PC-9 (cell line): Measurements from ENCODE around the gene PCID2. TPM values are rescaled to one million over a fixed set of nuclear protein-coding genes. Genes with fewer than 3 reads are reported as not detected.

Experiments used
- BruUV-seq: library from RNA; stranded (reverse); fragments of 400-500 nt; replicated peaks from 2 replicates; lab custom pipeline; 2021; lab: Mats Ljungman, UMichigan
- CTCF ChIA-PET: fragments of 300-600 bp; sonication (Branson Sonifier 250); formaldehyde crosslinking; loops from one replicate; lab custom pipeline; 2022; ENCODE audit warnings: antibody characterized with exemption; lab: Charles Lee
- POLR2A ChIA-PET: fragments of 300-600 bp; sonication (Branson Sonifier 250); formaldehyde crosslinking; loops from one replicate; lab custom pipeline; 2022; ENCODE audit warnings: antibody characterized with exemption; ENCODE audit not compliant: unreplicated experiment; lab: Charles Lee
- DNase-seq, 2 experiments: peaks; one replicate each; pipeline versions ENCODE4 v3.0.0 to v3.0.0-alpha.2; 2015 to 2022; ENCODE audit warnings: mixed read lengths in 1 of 2
- H2AFZ ChIP-seq: fragments of 200-600 bp; sonication (generic); 2 replicates; pipeline ENCODE4 v1.8.1; 2017; ENCODE audit warnings: antibody characterized with exemption
- H3F3A ChIP-seq: fragments of 200-600 bp; sonication (generic); 2 replicates; pipeline ENCODE4 v1.8.1; 2017; ENCODE audit warnings: antibody characterized with exemption, mild to moderate bottlenecking, low read depth; ENCODE audit not compliant: insufficient read depth
- H3K27ac ChIP-seq: fragments of 200-600 bp; sonication (generic); 2 replicates; pipeline ENCODE4 v1.6.1; 2016; ENCODE audit warnings: mixed run types
- H3K27me3 ChIP-seq: fragments of 200-600 bp; sonication (generic); 2 replicates; pipeline ENCODE4 v1.6.1; 2016; ENCODE audit warnings: low read depth, mixed run types; ENCODE audit not compliant: insufficient read depth
- H3K36me3 ChIP-seq: fragments of 200-600 bp; sonication (generic); 2 replicates; pipeline ENCODE4 v1.6.1; 2016; ENCODE audit warnings: low read depth, mixed run types
- H3K4me1 ChIP-seq: fragments of 200-600 bp; sonication (generic); replicated peaks from 2 replicates; pipeline ENCODE4 v1.6.1; 2016; ENCODE audit warnings: mixed run types; ENCODE audit not compliant: insufficient read depth
- H3K4me2 ChIP-seq: fragments of 200-600 bp; sonication (generic); 2 replicates; pipeline ENCODE4 v1.6.1; 2017; ENCODE audit warnings: mixed run types
- H3K4me3 ChIP-seq: fragments of 200-600 bp; sonication (generic); 2 replicates; pipeline ENCODE4 v1.6.1; 2016; ENCODE audit warnings: mixed run types
- H3K79me2 ChIP-seq: fragments of 200-600 bp; sonication (generic); 2 replicates; pipeline ENCODE4 v1.6.1; 2017; ENCODE audit warnings: low read depth, mixed run types
- H3K9me2 ChIP-seq: fragments of 200-600 bp; sonication (generic); 2 replicates; pipeline ENCODE4 v1.8.1; 2017; ENCODE audit warnings: mild to moderate bottlenecking; ENCODE audit not compliant: insufficient read depth
- H3K9me3 ChIP-seq: fragments of 200-600 bp; sonication (generic); 2 replicates; pipeline ENCODE4 v1.8.1; 2016; ENCODE audit warnings: low read depth; ENCODE audit not compliant: insufficient read depth
- H4K20me1 ChIP-seq: fragments of 200-600 bp; sonication (generic); 2 replicates; pipeline ENCODE4 v1.8.1; 2017; ENCODE audit not compliant: insufficient read depth
- CTCF ChIP-seq: fragments of 200-600 bp; sonication (generic); conservative IDR thresholded peaks from 2 replicates; pipeline ENCODE4 v1.6.1; 2017; ENCODE audit warnings: mixed run types, antibody characterized with exemption, mild to moderate bottlenecking, moderate library complexity
- EZH2 ChIP-seq: fragments of 200-600 bp; sonication (generic); IDR thresholded peaks from 2 replicates; pipeline ENCODE4 v1.8.0; 2017; ENCODE audit warnings: antibody characterized with exemption, low read depth
- intact Hi-C: fragments of 100-400 bp; cut with micrococcal nuclease; formaldehyde crosslinking; loops from one replicate; pipeline ENCODE4 v1.10.0; 2022; ENCODE audit not compliant: unreplicated experiment
- total RNA-seq: library from RNA; stranded (reverse); gene quantifications from 2 replicates; pipeline ENCODE4 v1.2.3, GENCODE V29; 2021

The PCID2 gene
- total RNA-seq, 1 experiment from 2014 or later, result 71.8 TPM

DNA sequence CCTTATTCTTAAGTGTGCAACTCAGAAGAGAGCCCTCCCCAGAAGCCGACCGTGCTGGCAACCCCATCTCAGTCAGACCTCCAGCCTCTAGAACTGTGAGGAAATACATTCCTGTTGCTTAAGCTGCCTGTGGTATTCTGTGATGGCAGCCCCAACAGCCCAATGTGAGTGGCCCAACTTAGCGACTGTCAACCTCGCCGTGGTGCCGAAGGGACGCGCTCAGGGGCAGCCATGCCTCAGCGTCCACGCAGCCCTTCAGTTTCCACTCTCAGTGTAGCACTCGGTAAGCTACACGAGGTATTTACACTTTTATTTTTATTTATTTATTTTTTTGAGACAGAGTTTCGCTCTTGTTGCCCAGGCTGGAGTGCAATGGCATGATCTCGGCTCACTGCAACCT lies 31.6 kb downstream of the PCID2 start:
- peaks cover 35% of the 10 kb centered on the region for H3K36me3 ChIP-seq
- H3K9me3 ChIP-seq, result no peaks in the 10 kb centered on the region
- H3K4me1 ChIP-seq, result no peaks in the 10 kb centered on the region
- 0 out of 2 replicates have a peak, but pooled peaks cover 7% of the 10 kb centered on the region for H3F3A ChIP-seq
- no peaks in the 10 kb centered on the region for H3K79me2 ChIP-seq
- POLR2A ChIA-PET, result no interaction called here
- H2AFZ ChIP-seq, result no peak overlapping the region
- no peak overlapping the region for H3K4me2 ChIP-seq
- H4K20me1 ChIP-seq, result 0 out of 2 replicates have a peak, but pooled peaks cover 4% of the 10 kb centered on the region
- intact Hi-C loops, result no loop called here
- H3K9me2 ChIP-seq, result no peaks in the 10 kb centered on the region
- no peaks in the 10 kb centered on the region for H3K27me3 ChIP-seq
- CTCF ChIA-PET, result no interaction called here
- no TSS peak for BruUV-seq
- no peak overlapping the region for H3K4me3 ChIP-seq
- no peak overlapping the region for H3K27ac ChIP-seq
- TF ChIP-seq CTCF, result no peak
- TF ChIP-seq EZH2, result no peak
- no peak for DNase-seq

GRCh38 chr13:113176280-113176679 lies 32.2 kb downstream of the PCID2 start:
- Histone ChIP-seq H4K20me1 (0 out of 2 replicates have a peak, but pooled peaks cover 4% of the 10 kb centered on the region), H2AFZ (no peak overlapping the region), H3K4me2 (no peak overlapping the region), H3K4me1 (no peaks in the 10 kb centered on the region), H3K4me3 (no peak overlapping the region), H3F3A (0 out of 2 replicates have a peak, but pooled peaks cover 7% of the 10 kb centered on the region), H3K9me3 (no peaks in the 10 kb centered on the region), H3K79me2 (no peaks in the 10 kb centered on the region), H3K9me2 (no peaks in the 10 kb centered on the region), H3K27ac (no peak overlapping the region), H3K36me3 (peaks cover 30% of the 10 kb centered on the region), H3K27me3 (no peaks in the 10 kb centered on the region)
- CTCF ChIA-PET, result no interaction called here
- no TSS peak for BruUV-seq
- no peak for DNase-seq
- TF ChIP-seq CTCF, result no peak
- TF ChIP-seq EZH2, result no peak
- POLR2A ChIA-PET, result no interaction called here
- intact Hi-C loops, result no loop called here

GRCh38 chr13:113172419-113172926 lies 36.0 kb downstream of the PCID2 start:
- peaks cover 5% of the 10 kb centered on the region; the same call in 1 of the 2 replicates for H3K36me3 ChIP-seq
- POLR2A ChIA-PET, result no interaction called here
- CTCF ChIA-PET, result no interaction called here
- BruUV-seq, result no TSS peak
- no peaks in the 10 kb centered on the region for H4K20me1 ChIP-seq
- H2AFZ ChIP-seq, result no peak overlapping the region
- no peak for DNase-seq
- no peak overlapping the region for H3K27ac ChIP-seq
- intact Hi-C loops, result no loop called here
- H3K27me3 ChIP-seq, result no peaks in the 10 kb centered on the region
- TF ChIP-seq CTCF (no peak), EZH2 (no peak)
- no peaks in the 10 kb centered on the region for H3K9me2 ChIP-seq
- H3K4me3 ChIP-seq, result no peak overlapping the region
- no peak overlapping the region for H3K4me2 ChIP-seq
- H3K79me2 ChIP-seq, result no peaks in the 10 kb centered on the region
- H3K4me1 ChIP-seq, result no peaks in the 10 kb centered on the region
- H3F3A ChIP-seq, result peaks cover 7% of the 10 kb centered on the region; the same call in 1 of the 2 replicates
- H3K9me3 ChIP-seq, result no peaks in the 10 kb centered on the region
